Vagina (tissue), 2 donors: ENCODE results near the gene CCDC180.

ENCODE experiments used
- POLR2A ChIP-seq, 2 donors: fragments of 450-650 bp; IDR thresholded peaks; one replicate each; pipeline ENCODE4 v1.6.1; 2017; ENCODE audit warnings: antibody characterized with exemption in 2 of 2, mild to moderate bottlenecking in 2 of 2, moderate library complexity in 2 of 2
- POLR2AphosphoS5 ChIP-seq, 2 donors: sonication (generic); formaldehyde crosslinking; IDR thresholded peaks; one replicate each; pipeline ENCODE4 v1.9.0; 2017; ENCODE audit warnings: antibody characterized with exemption in 2 of 2, mild to moderate bottlenecking in 2 of 2, low read depth in 1 of 2; ENCODE audit not compliant: insufficient read depth in 1 of 2
- TF ChIP-seq, protein P1 (sequence below), 3 experiments: fragments of 450-650 bp in 2 of 3; fragments of 200-600 bp in 1 of 3; sonication (generic) in 1 of 3; IDR thresholded peaks; one replicate each; pipeline ENCODE4 v1.5.1; 2017 to 2019; ENCODE audit warnings: antibody characterized with exemption in 3 of 3, mild to moderate bottlenecking in 2 of 3, moderate library complexity in 2 of 3

DNA sequence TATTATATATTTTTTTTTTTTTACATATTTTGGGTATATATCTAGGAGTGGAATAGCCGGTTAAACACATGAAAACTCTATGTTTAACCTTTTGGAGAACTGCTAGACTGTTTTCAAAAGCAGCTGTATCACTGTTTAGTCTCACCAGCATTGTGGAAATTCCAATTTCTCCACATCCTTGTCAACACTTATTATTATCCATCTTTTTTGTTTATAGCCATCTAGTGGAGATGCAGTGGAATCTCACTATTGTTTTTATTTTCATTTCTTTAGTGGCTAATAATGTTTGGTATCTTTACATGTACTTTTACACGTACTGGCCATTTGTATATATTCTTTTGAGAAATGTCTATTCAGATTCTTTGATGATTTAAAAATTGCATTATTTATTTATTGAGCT, 22.7 kb upstream of the CCDC180 start:
- TF ChIP-seq, protein P1, sequence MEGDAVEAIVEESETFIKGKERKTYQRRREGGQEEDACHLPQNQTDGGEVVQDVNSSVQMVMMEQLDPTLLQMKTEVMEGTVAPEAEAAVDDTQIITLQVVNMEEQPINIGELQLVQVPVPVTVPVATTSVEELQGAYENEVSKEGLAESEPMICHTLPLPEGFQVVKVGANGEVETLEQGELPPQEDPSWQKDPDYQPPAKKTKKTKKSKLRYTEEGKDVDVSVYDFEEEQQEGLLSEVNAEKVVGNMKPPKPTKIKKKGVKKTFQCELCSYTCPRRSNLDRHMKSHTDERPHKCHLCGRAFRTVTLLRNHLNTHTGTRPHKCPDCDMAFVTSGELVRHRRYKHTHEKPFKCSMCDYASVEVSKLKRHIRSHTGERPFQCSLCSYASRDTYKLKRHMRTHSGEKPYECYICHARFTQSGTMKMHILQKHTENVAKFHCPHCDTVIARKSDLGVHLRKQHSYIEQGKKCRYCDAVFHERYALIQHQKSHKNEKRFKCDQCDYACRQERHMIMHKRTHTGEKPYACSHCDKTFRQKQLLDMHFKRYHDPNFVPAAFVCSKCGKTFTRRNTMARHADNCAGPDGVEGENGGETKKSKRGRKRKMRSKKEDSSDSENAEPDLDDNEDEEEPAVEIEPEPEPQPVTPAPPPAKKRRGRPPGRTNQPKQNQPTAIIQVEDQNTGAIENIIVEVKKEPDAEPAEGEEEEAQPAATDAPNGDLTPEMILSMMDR (IDR thresholded peaks at IDR 0.05): no peak
- TF ChIP-seq POLR2A (IDR thresholded peaks at IDR 0.05) (no peak), POLR2AphosphoS5 (IDR thresholded peaks at IDR 0.05; ENCODE audit: insufficient read depth in 1 of 2, low read depth in 1 of 2) (no peak)
